SK-N-SH treated with all-trans-retinoic acid at 6 μM for 48 hours (cell line): ENCODE measurements around the gene NEDD1.

Source experiments
- ATAC-seq: fragments of 200-7000 bp; cut with Tn5 transposase; 3 replicates; pipeline ENCODE4 v1.9.1; 2020; ENCODE audit warnings: mild to moderate bottlenecking, moderate library complexity
- BACH2 ChIP-seq: fragments of 250-450 bp; sonication (Bioruptor Pico); IDR thresholded peaks from 2 replicates; pipeline ENCODE4 v1.9.0; 2021; ENCODE audit warnings: mild to moderate bottlenecking, borderline replicate concordance
- CSDC2 ChIP-seq: fragments of 250-450 bp; sonication (Bioruptor Pico); IDR thresholded peaks from 2 replicates; pipeline ENCODE4 v1.5.0; 2020; ENCODE audit warnings: mild to moderate bottlenecking, moderate library complexity
- ESRRG ChIP-seq: fragments of 250-450 bp; sonication (Bioruptor Pico); IDR thresholded peaks from 2 replicates; pipeline ENCODE4 v1.6.1; 2021; ENCODE audit warnings: mild to moderate bottlenecking
- ISL1 ChIP-seq: fragments of 250-450 bp; sonication (Bioruptor Pico); IDR thresholded peaks from 2 replicates; pipeline ENCODE4 v2.1.2; 2022; ENCODE audit warnings: mild to moderate bottlenecking, moderate library complexity
- PPARA ChIP-seq: fragments of 250-450 bp; sonication (Bioruptor Pico); IDR thresholded peaks from 2 replicates; pipeline ENCODE4 v1.5.0; 2020; ENCODE audit warnings: mild to moderate bottlenecking, borderline replicate concordance
- RARB ChIP-seq: fragments of 250-450 bp; sonication (Bioruptor Pico); IDR thresholded peaks from 2 replicates; pipeline ENCODE4 v1.8.0; 2021; ENCODE audit warnings: mild to moderate bottlenecking, moderate library complexity
- SNAI2 ChIP-seq: fragments of 250-450 bp; sonication (Bioruptor Pico); IDR thresholded peaks from 2 replicates; pipeline ENCODE4 v1.5.0; 2020; ENCODE audit warnings: mild to moderate bottlenecking, moderate library complexity
- TCF4 ChIP-seq: fragments of 250-450 bp; sonication (Bioruptor Pico); IDR thresholded peaks from 2 replicates; pipeline ENCODE4 v1.8.0; 2021; ENCODE audit warnings: mild to moderate bottlenecking, moderate library complexity, borderline replicate concordance
- TOX ChIP-seq: fragments of 250-450 bp; sonication (Bioruptor Pico); IDR thresholded peaks from 2 replicates; pipeline ENCODE4 v1.8.0; 2021; ENCODE audit warnings: mild to moderate bottlenecking, moderate library complexity, borderline replicate concordance
- ZC3H10 ChIP-seq: fragments of 250-450 bp; sonication (Bioruptor Pico); IDR thresholded peaks from 2 replicates; pipeline ENCODE4 v1.5.1; 2021; ENCODE audit warnings: mild to moderate bottlenecking, moderate library complexity
- ZFP3 ChIP-seq: fragments of 250-450 bp; sonication (Bioruptor Pico); IDR thresholded peaks from 2 replicates; pipeline ENCODE4 v1.5.0; 2020; ENCODE audit warnings: mild to moderate bottlenecking, moderate library complexity
- ZFP30 ChIP-seq: fragments of 450-650 bp; formaldehyde crosslinking; IDR thresholded peaks from 2 replicates; pipeline ENCODE4 v1.5.0; 2022; ENCODE audit warnings: mild to moderate bottlenecking, moderate library complexity
- ZNF565 ChIP-seq: fragments of 450-650 bp; formaldehyde crosslinking; conservative IDR thresholded peaks from 2 replicates; pipeline ENCODE4 v1.5.0; 2020; ENCODE audit warnings: low read depth, mild to moderate bottlenecking, moderate library complexity
- ZNF70 ChIP-seq: fragments of 450-650 bp; formaldehyde crosslinking; IDR thresholded peaks from 2 replicates; pipeline ENCODE4 v1.5.0; 2020; ENCODE audit warnings: mild to moderate bottlenecking, moderate library complexity
- ZNF8 ChIP-seq: fragments of 450-650 bp; formaldehyde crosslinking; IDR thresholded peaks from 2 replicates; pipeline ENCODE4 v1.5.0; 2020; ENCODE audit warnings: mild to moderate bottlenecking, moderate library complexity
- TF ChIP-seq, protein P1 (sequence below): fragments of 250-450 bp; sonication (Bioruptor Pico); IDR thresholded peaks from 2 replicates; pipeline ENCODE4 v1.5.0; 2020; ENCODE audit warnings: mild to moderate bottlenecking, moderate library complexity
- TF ChIP-seq, protein P2 (sequence below): fragments of 250-450 bp; sonication (Bioruptor Pico); IDR thresholded peaks from 2 replicates; pipeline ENCODE4 v1.8.0; 2021; ENCODE audit warnings: low read depth, mild to moderate bottlenecking, moderate library complexity, borderline replicate concordance
- TF ChIP-seq, protein P3 (sequence below): fragments of 250-450 bp; sonication (Bioruptor Pico); IDR thresholded peaks from 2 replicates; pipeline ENCODE4 v1.8.0; 2020; ENCODE audit warnings: mild to moderate bottlenecking, moderate library complexity, borderline replicate concordance
- TF ChIP-seq, protein P4 (sequence below): fragments of 250-450 bp; sonication (Bioruptor Pico); IDR thresholded peaks from 2 replicates; pipeline ENCODE4 v1.5.1; 2020; ENCODE audit warnings: low read depth, mild to moderate bottlenecking, moderate library complexity

The NEDD1 gene

DNA sequence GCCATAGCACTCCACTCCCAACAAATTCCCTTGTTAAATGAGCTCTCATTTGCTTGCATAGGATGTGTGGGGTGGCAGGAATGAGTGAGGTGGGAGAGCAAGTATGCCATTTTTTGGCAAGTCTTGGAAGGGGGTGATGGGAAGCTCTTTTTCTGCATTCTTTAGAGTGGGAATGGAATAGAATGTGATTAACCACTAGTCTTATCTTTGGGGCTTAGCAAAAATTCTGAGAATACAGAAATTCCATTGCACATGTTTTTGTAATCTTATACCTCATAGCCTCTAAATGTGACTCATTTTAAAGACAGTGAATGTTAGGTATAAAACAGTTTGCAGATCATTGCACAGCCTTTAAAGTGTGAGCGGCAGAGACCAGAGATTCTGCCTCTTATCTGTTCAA, 28.4 kb upstream of the NEDD1 start:
- TF ChIP-seq, protein P1, sequence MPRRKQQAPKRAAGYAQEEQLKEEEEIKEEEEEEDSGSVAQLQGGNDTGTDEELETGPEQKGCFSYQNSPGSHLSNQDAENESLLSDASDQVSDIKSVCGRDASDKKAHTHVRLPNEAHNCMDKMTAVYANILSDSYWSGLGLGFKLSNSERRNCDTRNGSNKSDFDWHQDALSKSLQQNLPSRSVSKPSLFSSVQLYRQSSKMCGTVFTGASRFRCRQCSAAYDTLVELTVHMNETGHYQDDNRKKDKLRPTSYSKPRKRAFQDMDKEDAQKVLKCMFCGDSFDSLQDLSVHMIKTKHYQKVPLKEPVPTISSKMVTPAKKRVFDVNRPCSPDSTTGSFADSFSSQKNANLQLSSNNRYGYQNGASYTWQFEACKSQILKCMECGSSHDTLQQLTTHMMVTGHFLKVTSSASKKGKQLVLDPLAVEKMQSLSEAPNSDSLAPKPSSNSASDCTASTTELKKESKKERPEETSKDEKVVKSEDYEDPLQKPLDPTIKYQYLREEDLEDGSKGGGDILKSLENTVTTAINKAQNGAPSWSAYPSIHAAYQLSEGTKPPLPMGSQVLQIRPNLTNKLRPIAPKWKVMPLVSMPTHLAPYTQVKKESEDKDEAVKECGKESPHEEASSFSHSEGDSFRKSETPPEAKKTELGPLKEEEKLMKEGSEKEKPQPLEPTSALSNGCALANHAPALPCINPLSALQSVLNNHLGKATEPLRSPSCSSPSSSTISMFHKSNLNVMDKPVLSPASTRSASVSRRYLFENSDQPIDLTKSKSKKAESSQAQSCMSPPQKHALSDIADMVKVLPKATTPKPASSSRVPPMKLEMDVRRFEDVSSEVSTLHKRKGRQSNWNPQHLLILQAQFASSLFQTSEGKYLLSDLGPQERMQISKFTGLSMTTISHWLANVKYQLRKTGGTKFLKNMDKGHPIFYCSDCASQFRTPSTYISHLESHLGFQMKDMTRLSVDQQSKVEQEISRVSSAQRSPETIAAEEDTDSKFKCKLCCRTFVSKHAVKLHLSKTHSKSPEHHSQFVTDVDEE (CRISPR knock-in tag) = no peak
- 0 out of 2 replicates have a peak, but pooled peaks have one; percentile 28 for TF ChIP-seq ISL1 (CRISPR knock-in tag)
- ATAC-seq = peak; percentile 85

DNA sequence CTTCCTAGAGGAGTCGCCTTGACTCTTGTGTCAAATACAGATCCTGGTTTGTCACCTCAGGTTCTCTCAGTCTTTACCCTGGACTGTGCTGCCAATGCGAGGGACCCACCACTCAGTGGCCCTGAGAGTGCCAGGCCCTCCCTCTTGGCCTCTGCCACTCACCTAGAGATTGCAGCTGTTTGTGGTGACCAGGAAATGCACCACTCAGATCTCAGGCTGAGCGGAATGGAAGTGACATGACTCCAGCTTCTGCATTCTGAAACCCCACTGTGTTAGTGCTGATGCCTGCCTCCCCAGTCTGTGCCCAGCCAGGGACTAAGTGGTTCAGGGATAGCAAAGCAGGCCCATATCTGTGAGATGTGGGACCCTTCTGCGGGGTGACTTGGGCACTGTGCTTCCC, 27.8 kb upstream of the NEDD1 start:
- TF ChIP-seq SNAI2 = no peak
- no peak for TF ChIP-seq TOX (CRISPR knock-in tag)
- ATAC-seq = peak; percentile 35

- ATAC-seq = no peak
- TF ChIP-seq PPARA (CRISPR knock-in tag) (no peak), ZFP30 (no peak), TOX (CRISPR knock-in tag) (no peak), RARB (no peak), ZFP3 (no peak), ESRRG (no peak), ZC3H10 (CRISPR knock-in tag) (no peak), TCF4 (CRISPR knock-in tag) (no peak)
- TF ChIP-seq, protein P2, sequence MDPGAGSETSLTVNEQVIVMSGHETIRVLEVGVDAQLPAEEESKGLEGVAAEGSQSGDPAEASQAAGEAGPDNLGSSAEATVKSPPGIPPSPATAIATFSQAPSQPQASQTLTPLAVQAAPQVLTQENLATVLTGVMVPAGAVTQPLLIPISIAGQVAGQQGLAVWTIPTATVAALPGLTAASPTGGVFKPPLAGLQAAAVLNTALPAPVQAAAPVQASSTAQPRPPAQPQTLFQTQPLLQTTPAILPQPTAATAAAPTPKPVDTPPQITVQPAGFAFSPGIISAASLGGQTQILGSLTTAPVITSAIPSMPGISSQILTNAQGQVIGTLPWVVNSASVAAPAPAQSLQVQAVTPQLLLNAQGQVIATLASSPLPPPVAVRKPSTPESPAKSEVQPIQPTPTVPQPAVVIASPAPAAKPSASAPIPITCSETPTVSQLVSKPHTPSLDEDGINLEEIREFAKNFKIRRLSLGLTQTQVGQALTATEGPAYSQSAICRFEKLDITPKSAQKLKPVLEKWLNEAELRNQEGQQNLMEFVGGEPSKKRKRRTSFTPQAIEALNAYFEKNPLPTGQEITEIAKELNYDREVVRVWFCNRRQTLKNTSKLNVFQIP = no peak
- TF ChIP-seq, protein P3, sequence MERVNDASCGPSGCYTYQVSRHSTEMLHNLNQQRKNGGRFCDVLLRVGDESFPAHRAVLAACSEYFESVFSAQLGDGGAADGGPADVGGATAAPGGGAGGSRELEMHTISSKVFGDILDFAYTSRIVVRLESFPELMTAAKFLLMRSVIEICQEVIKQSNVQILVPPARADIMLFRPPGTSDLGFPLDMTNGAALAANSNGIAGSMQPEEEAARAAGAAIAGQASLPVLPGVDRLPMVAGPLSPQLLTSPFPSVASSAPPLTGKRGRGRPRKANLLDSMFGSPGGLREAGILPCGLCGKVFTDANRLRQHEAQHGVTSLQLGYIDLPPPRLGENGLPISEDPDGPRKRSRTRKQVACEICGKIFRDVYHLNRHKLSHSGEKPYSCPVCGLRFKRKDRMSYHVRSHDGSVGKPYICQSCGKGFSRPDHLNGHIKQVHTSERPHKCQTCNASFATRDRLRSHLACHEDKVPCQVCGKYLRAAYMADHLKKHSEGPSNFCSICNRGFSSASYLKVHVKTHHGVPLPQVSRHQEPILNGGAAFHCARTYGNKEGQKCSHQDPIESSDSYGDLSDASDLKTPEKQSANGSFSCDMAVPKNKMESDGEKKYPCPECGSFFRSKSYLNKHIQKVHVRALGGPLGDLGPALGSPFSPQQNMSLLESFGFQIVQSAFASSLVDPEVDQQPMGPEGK (CRISPR knock-in tag) = no peak
- TF ChIP-seq, protein P1 (CRISPR knock-in tag) = no peak
Observed at GRCh38 chr12:96880220-96880619, 26.8 kb upstream of the NEDD1 start.

GRCh38 chr12:96881608-96882007, 25.4 kb upstream of the NEDD1 start:
- TF ChIP-seq ZFP3 (no peak), ZC3H10 (CRISPR knock-in tag) (no peak), ZNF8 (no peak), ZFP30 (no peak), ZNF565 (no peak), ZNF70 (CRISPR knock-in tag) (no peak), BACH2 (no peak), PPARA (CRISPR knock-in tag) (no peak), RARB (no peak), CSDC2 (no peak)
- TF ChIP-seq, protein P2 = no peak
- TF ChIP-seq, protein P4, sequence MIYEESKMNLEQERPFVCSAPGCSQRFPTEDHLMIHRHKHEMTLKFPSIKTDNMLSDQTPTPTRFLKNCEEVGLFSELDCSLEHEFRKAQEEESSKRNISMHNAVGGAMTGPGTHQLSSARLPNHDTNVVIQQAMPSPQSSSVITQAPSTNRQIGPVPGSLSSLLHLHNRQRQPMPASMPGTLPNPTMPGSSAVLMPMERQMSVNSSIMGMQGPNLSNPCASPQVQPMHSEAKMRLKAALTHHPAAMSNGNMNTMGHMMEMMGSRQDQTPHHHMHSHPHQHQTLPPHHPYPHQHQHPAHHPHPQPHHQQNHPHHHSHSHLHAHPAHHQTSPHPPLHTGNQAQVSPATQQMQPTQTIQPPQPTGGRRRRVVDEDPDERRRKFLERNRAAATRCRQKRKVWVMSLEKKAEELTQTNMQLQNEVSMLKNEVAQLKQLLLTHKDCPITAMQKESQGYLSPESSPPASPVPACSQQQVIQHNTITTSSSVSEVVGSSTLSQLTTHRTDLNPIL (CRISPR knock-in tag) = no peak
- TF ChIP-seq, protein P1 (CRISPR knock-in tag) = no peak

More at GRCh38 chr12:96881608-96882007, 25.4 kb upstream of the NEDD1 start:
- no peak for ATAC-seq
